SK-N-MC (cell line): Measurements from ENCODE around the gene EPB41L1.

ENCODE experiments used
- DNase-seq: peaks from one replicate; pipeline ENCODE4 v3.0.0-alpha.2; 2011; ENCODE audit warnings: low read depth, low spot score
- H3K27ac ChIP-seq: fragments of 200-600 bp; sonication (generic); 2 replicates; pipeline ENCODE4 v1.5.1; 2016; ENCODE audit warnings: mixed run types
- H3K36me3 ChIP-seq: fragments of 200-600 bp; sonication (generic); 2 replicates; pipeline ENCODE4 v1.6.1; 2017; ENCODE audit warnings: antibody characterized with exemption, low read length, mixed read lengths; ENCODE audit not compliant: insufficient read depth
- H3K4me3 ChIP-seq: fragments of 200-600 bp; sonication (generic); 2 replicates; pipeline ENCODE4 v1.5.1; 2016
- H3K9ac ChIP-seq: fragments of 200-600 bp; sonication (generic); 2 replicates; pipeline ENCODE4 v1.8.0; 2017; ENCODE audit warnings: mixed run types, mixed read lengths; ENCODE audit not compliant: insufficient read length
- H3K9me3 ChIP-seq: fragments of 200-600 bp; sonication (generic); 2 replicates; pipeline ENCODE4 v1.6.1; 2017; ENCODE audit warnings: low read depth, mild to moderate bottlenecking, antibody characterized with exemption, low read length, moderate library complexity, mixed read lengths
- EZH2 ChIP-seq: fragments of 200-600 bp; sonication (generic); IDR thresholded peaks from one replicate; pipeline ENCODE4 v1.6.1; 2017; ENCODE audit warnings: antibody characterized with exemption
- FOXP2 ChIP-seq: optimal IDR thresholded peaks from 2 replicates; pipeline ENCODE3; 2011; ENCODE audit warnings: mild to moderate bottlenecking, moderate library complexity; ENCODE audit not compliant: insufficient read depth; ENCODE audit errors: extremely low read length, control extremely low read depth
- POLR2AphosphoS5 ChIP-seq: IDR thresholded peaks from 2 replicates; pipeline ENCODE4 v1.6.1; 2012; ENCODE audit warnings: mild to moderate bottlenecking, low read depth, low read length, borderline replicate concordance

The EPB41L1 gene

GRCh38 chr20:36113036-36113435 is 41.5 kb upstream of the EPB41L1 start:
- H3K9ac ChIP-seq, result no peak overlapping the region
- no peaks in the 10 kb centered on the region for H3K9me3 ChIP-seq
- no peak for DNase-seq
- TF ChIP-seq EZH2, result no peak
- no peak for TF ChIP-seq FOXP2
- no peaks in the 10 kb centered on the region for H3K36me3 ChIP-seq
- no peak overlapping the region for H3K4me3 ChIP-seq
- no peak overlapping the region for H3K27ac ChIP-seq

- Histone ChIP-seq H3K4me3 (no peak overlapping the region), H3K36me3 (no peaks in the 10 kb centered on the region), H3K9ac (no peak overlapping the region), H3K9me3 (no peaks in the 10 kb centered on the region), H3K27ac (no peak overlapping the region)
- no peak for TF ChIP-seq EZH2
- TF ChIP-seq POLR2AphosphoS5, result no peak
- no peak for TF ChIP-seq FOXP2
- no peak for DNase-seq
These were observed 40.8 kb upstream of the EPB41L1 start for GRCh38 chr20:36113566-36114250.

GRCh38 chr20:36114707-36115106 is 39.8 kb upstream of the EPB41L1 start:
- Histone ChIP-seq H3K36me3 (no peaks in the 10 kb centered on the region), H3K9me3 (no peaks in the 10 kb centered on the region), H3K27ac (no peak overlapping the region), H3K4me3 (no peak overlapping the region), H3K9ac (no peak overlapping the region)
- TF ChIP-seq FOXP2 (no peak), EZH2 (no peak), POLR2AphosphoS5 (no peak)
- DNase-seq, result no peak

- no peaks in the 10 kb centered on the region for H3K36me3 ChIP-seq
- no peak overlapping the region for H3K4me3 ChIP-seq
- H3K9ac ChIP-seq, result no peak overlapping the region
- TF ChIP-seq FOXP2 (no peak), EZH2 (no peak), POLR2AphosphoS5 (no peak)
- no peak for DNase-seq
- H3K27ac ChIP-seq, result no peak overlapping the region
- H3K9me3 ChIP-seq, result no peaks in the 10 kb centered on the region
These were observed 38.6 kb upstream of the EPB41L1 start for GRCh38 chr20:36115925-36116324.

- Histone ChIP-seq H3K9ac (no peak overlapping the region), H3K27ac (no peak overlapping the region), H3K9me3 (no peaks in the 10 kb centered on the region), H3K4me3 (no peak overlapping the region), H3K36me3 (no peaks in the 10 kb centered on the region)
- TF ChIP-seq EZH2, result no peak
- TF ChIP-seq POLR2AphosphoS5, result no peak
- TF ChIP-seq FOXP2, result no peak
- DNase-seq, result no peak
These were observed 37.6 kb upstream of the EPB41L1 start for GRCh38 chr20:36116807-36117441.

GRCh38 chr20:36117638-36118037 is 36.9 kb upstream of the EPB41L1 start:
- no peak overlapping the region for H3K4me3 ChIP-seq
- no peak for DNase-seq
- H3K27ac ChIP-seq, result no peak overlapping the region
- H3K36me3 ChIP-seq, result no peaks in the 10 kb centered on the region
- no peak overlapping the region for H3K9ac ChIP-seq
- no peak for TF ChIP-seq FOXP2
- TF ChIP-seq POLR2AphosphoS5, result no peak
- TF ChIP-seq EZH2, result no peak
- H3K9me3 ChIP-seq, result no peaks in the 10 kb centered on the region

GRCh38 chr20:36118371-36118770 is 36.2 kb upstream of the EPB41L1 start:
- no peak overlapping the region for H3K9ac ChIP-seq
- no peaks in the 10 kb centered on the region for H3K36me3 ChIP-seq
- DNase-seq, result no peak
- no peak overlapping the region for H3K4me3 ChIP-seq
- TF ChIP-seq FOXP2 (no peak), POLR2AphosphoS5 (no peak), EZH2 (no peak)
- H3K27ac ChIP-seq, result no peak overlapping the region
- no peaks in the 10 kb centered on the region for H3K9me3 ChIP-seq

GRCh38 chr20:36119537-36119936 is 35.0 kb upstream of the EPB41L1 start:
- TF ChIP-seq FOXP2 (no peak), EZH2 (no peak), POLR2AphosphoS5 (no peak)
- H3K36me3 ChIP-seq, result no peaks in the 10 kb centered on the region
- no peak overlapping the region for H3K9ac ChIP-seq
- no peak overlapping the region for H3K27ac ChIP-seq
- no peak overlapping the region for H3K4me3 ChIP-seq
- no peak for DNase-seq
- no peaks in the 10 kb centered on the region for H3K9me3 ChIP-seq

GRCh38 chr20:36120241-36120640 is 34.3 kb upstream of the EPB41L1 start:
- Histone ChIP-seq H3K36me3 (no peaks in the 10 kb centered on the region), H3K9me3 (no peaks in the 10 kb centered on the region), H3K9ac (no peak overlapping the region), H3K4me3 (no peak overlapping the region), H3K27ac (no peak overlapping the region)
- no peak for DNase-seq
- TF ChIP-seq FOXP2, result no peak
- no peak for TF ChIP-seq POLR2AphosphoS5
- no peak for TF ChIP-seq EZH2
